Mammary epithelial cell (primary cell): ENCODE results near the gene NRXN2.

Experiments used
- EZH2 ChIP-seq: IDR thresholded peaks from 2 replicates; pipeline ENCODE4 v1.6.1; 2012; ENCODE audit warnings: low read length, inconsistent platforms, borderline replicate concordance
- TF ChIP-seq, protein P1 (sequence below), 2 donors: IDR thresholded peaks in 1 of 2; conservative IDR thresholded peaks in 1 of 2; 2 replicates each; pipeline ENCODE4 v1.5.1; 2011 to 2012; ENCODE audit warnings: inconsistent platforms in 2 of 2, low read length in 2 of 2, mild to moderate bottlenecking in 2 of 2, control low read depth in 1 of 2, low read depth in 1 of 2; ENCODE audit not compliant: insufficient read depth in 1 of 2; ENCODE audit errors: extremely low read depth in 1 of 2

DNA sequence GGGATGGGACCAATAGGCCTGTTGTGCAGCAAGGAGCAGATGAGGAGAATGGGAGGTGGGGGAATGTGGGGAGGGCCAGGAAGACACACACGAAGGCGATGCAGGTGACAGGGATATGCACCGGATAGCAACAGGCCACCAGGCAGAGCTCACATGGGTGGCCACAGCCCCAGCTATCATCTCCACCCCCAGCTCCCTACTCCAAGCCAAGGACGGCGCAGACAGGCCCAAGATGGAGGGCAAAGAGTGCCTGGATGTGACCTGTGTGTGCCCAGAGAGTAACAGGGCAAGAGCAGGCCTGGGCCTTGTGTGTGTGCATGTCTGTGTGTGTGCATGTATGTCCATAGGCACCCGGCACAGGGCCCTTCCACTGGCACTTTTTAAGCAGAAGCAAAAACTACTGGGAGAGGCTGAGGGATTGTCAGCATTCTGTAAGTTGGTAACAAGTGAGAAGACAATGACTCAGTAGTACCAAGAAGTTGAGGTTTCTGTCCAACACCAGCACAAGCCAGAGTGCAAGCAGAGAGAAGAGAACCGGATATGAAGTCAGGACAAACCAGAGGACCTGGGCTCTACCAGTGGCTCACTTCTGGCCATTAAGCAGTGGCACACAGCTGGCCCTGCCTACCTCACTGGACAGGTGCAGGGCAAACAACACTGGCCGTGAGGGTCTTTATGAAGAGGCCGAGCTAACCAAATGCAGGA lies 36.4 kb downstream of the NRXN2 start:
- TF ChIP-seq, protein P1, sequence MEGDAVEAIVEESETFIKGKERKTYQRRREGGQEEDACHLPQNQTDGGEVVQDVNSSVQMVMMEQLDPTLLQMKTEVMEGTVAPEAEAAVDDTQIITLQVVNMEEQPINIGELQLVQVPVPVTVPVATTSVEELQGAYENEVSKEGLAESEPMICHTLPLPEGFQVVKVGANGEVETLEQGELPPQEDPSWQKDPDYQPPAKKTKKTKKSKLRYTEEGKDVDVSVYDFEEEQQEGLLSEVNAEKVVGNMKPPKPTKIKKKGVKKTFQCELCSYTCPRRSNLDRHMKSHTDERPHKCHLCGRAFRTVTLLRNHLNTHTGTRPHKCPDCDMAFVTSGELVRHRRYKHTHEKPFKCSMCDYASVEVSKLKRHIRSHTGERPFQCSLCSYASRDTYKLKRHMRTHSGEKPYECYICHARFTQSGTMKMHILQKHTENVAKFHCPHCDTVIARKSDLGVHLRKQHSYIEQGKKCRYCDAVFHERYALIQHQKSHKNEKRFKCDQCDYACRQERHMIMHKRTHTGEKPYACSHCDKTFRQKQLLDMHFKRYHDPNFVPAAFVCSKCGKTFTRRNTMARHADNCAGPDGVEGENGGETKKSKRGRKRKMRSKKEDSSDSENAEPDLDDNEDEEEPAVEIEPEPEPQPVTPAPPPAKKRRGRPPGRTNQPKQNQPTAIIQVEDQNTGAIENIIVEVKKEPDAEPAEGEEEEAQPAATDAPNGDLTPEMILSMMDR (conservative IDR thresholded peaks at IDR 0.05 in 1 of 2, IDR thresholded peaks at IDR 0.05 in 1 of 2; ENCODE audit: extremely low read depth in 1 of 2, insufficient read depth in 1 of 2, low read depth in 1 of 2, low read length in 2 of 2): no peak
- no peak for TF ChIP-seq EZH2
